HepG2 (cell line): ENCODE data around the gene TRIM69. TPM values are rescaled to one million over a fixed set of nuclear protein-coding genes. Genes with fewer than 3 reads are reported as not detected.

Experiments
- FUBP1 ChIP-seq: sonication (generic); formaldehyde crosslinking; IDR thresholded peaks from 2 replicates; pipeline ENCODE4 v1.5.1; 2020; ENCODE audit warnings: missing genetic modification reagents, mild to moderate bottlenecking, borderline replicate concordance
- MLXIP ChIP-seq: sonication (generic); formaldehyde crosslinking; IDR thresholded peaks from 2 replicates; pipeline ENCODE4 v1.9.0; 2021; ENCODE audit warnings: missing genetic modification reagents, borderline replicate concordance
- PBX3 ChIP-seq: sonication (generic); formaldehyde crosslinking; IDR thresholded peaks from 2 replicates; pipeline ENCODE4 v1.8.1; 2023; ENCODE audit warnings: missing genetic modification reagents, inconsistent platforms, borderline replicate concordance
- RBFOX2 ChIP-seq: fragments of 200-400 bp; formaldehyde crosslinking; IDR thresholded peaks from 2 replicates; pipeline ENCODE4 v1.6.1; 2017; ENCODE audit warnings: low read depth, mild to moderate bottlenecking, low read length
- SIN3B ChIP-seq: fragments of 150-350 bp; IDR thresholded peaks from 2 replicates; pipeline ENCODE4 v1.6.1; 2014; ENCODE audit warnings: low read length
- ZNF569 ChIP-seq: sonication (generic); formaldehyde crosslinking; IDR thresholded peaks from 2 replicates; pipeline ENCODE4 v1.5.0; 2020; ENCODE audit warnings: mild to moderate bottlenecking, missing genetic modification reagents, moderate library complexity, borderline replicate concordance
- ZNF614 ChIP-seq: IDR thresholded peaks from 2 replicates; pipeline ENCODE4 v1.6.1; 2018; ENCODE audit warnings: missing biosample characterization, missing genetic modification reagents, inconsistent platforms, borderline replicate concordance
- ZNF646 ChIP-seq: sonication (generic); formaldehyde crosslinking; IDR thresholded peaks from 2 replicates; pipeline ENCODE4 v1.9.0; 2021; ENCODE audit warnings: mild to moderate bottlenecking, missing genetic modification reagents
- ZNF678 ChIP-seq: sonication (generic); formaldehyde crosslinking; IDR thresholded peaks from 2 replicates; pipeline ENCODE4 v1.4.0; 2020; ENCODE audit warnings: mild to moderate bottlenecking, missing genetic modification reagents
- ZNF709 ChIP-seq: sonication (generic); formaldehyde crosslinking; IDR thresholded peaks from 2 replicates; pipeline ENCODE4 v1.5.0; 2020; ENCODE audit warnings: mild to moderate bottlenecking, missing genetic modification reagents
- polyA plus RNA-seq, 8 experiments: library from polyadenylated mRNA; depleted of rRNA in 3 of 8; stranded (reverse) in 7 of 8; unstranded in 1 of 8; fragments of >200 nt; fragmentation: Illumina TruSeq in 4 of 8; extraction: Trizol in 4 of 8; gene quantifications; 2 replicates each; pipeline versions ENCODE4 v1.2.1 to v1.2.3, GENCODE V29; 2011 to 2016; ENCODE audit warnings: low read depth in 4 of 8, missing spikeins in 1 of 8, mixed read lengths in 1 of 8; ENCODE audit not compliant: insufficient read depth in 1 of 8
- total RNA-seq, 5 experiments: library from RNA; depleted of rRNA; stranded (reverse); fragments of >200 nt; fragmentation: Illumina TruSeq; extraction: Trizol; gene quantifications; 2 replicates each; pipeline ENCODE4 v1.2.3, GENCODE V29; 2016; ENCODE audit warnings: low read depth in 1 of 5
- TF ChIP-seq, protein P1 (sequence below): sonication (generic); formaldehyde crosslinking; IDR thresholded peaks from 2 replicates; pipeline ENCODE4; 2020; ENCODE audit warnings: missing genetic modification reagents, mild to moderate bottlenecking, borderline replicate concordance

Gene TRIM69
- total and polyA plus RNA-seq, 2 of the 13 experiments (the other 11 are each of a cell fraction or from before 2014, with no cell fraction given), result 2.6 to 3.2 TPM

GRCh38 chr15:44728576-44729407 is 7.5 kb upstream of the TRIM69 start (continued):
- TF ChIP-seq, protein P1, sequence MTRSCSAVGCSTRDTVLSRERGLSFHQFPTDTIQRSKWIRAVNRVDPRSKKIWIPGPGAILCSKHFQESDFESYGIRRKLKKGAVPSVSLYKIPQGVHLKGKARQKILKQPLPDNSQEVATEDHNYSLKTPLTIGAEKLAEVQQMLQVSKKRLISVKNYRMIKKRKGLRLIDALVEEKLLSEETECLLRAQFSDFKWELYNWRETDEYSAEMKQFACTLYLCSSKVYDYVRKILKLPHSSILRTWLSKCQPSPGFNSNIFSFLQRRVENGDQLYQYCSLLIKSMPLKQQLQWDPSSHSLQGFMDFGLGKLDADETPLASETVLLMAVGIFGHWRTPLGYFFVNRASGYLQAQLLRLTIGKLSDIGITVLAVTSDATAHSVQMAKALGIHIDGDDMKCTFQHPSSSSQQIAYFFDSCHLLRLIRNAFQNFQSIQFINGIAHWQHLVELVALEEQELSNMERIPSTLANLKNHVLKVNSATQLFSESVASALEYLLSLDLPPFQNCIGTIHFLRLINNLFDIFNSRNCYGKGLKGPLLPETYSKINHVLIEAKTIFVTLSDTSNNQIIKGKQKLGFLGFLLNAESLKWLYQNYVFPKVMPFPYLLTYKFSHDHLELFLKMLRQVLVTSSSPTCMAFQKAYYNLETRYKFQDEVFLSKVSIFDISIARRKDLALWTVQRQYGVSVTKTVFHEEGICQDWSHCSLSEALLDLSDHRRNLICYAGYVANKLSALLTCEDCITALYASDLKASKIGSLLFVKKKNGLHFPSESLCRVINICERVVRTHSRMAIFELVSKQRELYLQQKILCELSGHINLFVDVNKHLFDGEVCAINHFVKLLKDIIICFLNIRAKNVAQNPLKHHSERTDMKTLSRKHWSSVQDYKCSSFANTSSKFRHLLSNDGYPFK (CRISPR knock-in tag), result peak; percentile 70; the same call in 1 of the 2 replicates
- TF ChIP-seq ZNF614 (no peak), PBX3 (no peak), ZNF569 (CRISPR knock-in tag) (no peak), SIN3B (no peak), FUBP1 (no peak), ZNF646 (CRISPR knock-in tag) (no peak), ZNF709 (CRISPR knock-in tag) (no peak), MLXIP (CRISPR knock-in tag) (no peak), RBFOX2 (peak; percentile 77), ZNF678 (no peak)
